ENCODE results near the gene STAB2. TPM values are rescaled to one million over a fixed set of nuclear protein-coding genes. Genes with fewer than 3 reads are reported as not detected.

Gene STAB2
- total RNA-seq, 4 donors from 2014 or later: 0.27 to 6.5 (median 1.2) TPM

DNA sequence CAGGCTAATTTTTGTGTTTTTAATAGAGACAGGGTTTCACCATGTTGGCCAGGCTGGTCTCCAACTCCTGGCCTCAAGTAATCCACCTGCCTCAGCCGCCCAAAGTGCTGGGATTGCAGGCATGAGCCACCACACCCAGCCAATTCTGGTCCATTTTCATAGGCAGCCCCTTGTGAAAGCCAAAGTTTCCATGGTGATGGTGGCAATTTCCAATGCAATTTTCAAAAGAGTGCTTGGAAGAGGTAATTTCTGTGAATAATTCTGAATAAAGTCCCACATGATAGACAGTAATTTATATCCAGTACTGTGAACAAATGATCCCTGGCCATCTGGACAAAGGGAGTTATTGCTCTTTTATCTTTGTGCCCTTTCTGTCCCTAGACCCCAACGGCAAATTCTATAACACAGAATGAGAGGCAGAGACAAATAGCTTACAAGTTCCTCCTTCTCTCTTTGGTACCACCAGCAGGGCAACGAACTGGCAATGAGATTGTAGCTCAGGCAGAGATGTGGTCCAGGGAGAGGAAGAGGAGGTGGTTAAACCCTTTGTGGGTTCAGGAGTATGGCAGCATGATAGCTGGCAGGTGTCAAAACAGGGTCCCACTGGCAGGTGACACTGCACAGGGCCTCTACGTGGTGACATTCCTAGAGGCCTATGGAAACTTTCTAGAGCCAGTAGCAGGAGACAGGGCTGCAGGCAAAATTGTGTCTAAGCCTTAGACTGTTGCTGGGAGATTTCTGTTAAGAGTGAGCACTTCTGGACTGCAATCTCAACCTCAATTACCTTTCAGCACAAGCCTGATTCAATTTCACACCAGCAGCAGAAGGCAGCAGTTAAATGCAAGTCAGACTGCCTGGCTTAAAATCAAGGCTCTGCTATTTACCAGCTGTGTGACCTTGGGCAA, 207.5 kb downstream of the STAB2 start:
- DNase-seq: no peak
- 76 to 85% methylated on average over 4 of the region's 4 CpGs for WGBS, 2 donors
- intact Hi-C loops (cut with DNase I): no loop called here
- Histone ChIP-seq H3K4me3 (replicated peaks in 1 of 3) (no peak overlapping the region), H3K27ac (no peak overlapping the region), H3K36me3 (no peaks in the 10 kb centered on the region), H3K4me1 (peaks cover 8 to 16% of the 10 kb centered on the region in 2 donors), H3K27me3 (no peaks in the 10 kb centered on the region), H3K9me3 (no peaks in the 10 kb centered on the region)
- TF ChIP-seq POLR2A (IDR thresholded peaks at IDR 0.05) (no peak), CTCF (IDR thresholded peaks at IDR 0.05) (no peak)

DNA sequence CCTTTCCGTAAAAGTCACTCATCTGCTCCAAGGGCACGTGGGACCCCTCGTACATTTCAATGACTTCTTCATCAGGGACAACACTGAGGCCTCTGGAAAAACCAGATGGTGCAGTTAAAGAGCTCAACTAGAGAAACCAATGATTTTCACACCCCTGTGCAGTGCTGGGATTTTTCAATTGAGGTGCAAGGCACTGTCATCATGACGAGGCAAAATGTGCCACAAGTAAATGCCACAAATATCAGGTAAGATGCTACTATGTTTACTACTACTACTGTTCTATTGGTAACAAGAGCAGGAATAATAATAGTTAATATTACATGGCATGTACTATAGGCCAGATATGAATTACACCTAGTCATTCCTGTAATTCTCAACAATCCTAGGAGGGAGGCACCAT, 211.5 kb downstream of the STAB2 start:
- Histone ChIP-seq H3K9me3 (no peaks in the 10 kb centered on the region), H3K36me3 (no peaks in the 10 kb centered on the region), H3K27me3 (no peaks in the 10 kb centered on the region), H3K4me3 (replicated peaks in 1 of 3) (no peak overlapping the region), H3K4me1 (peaks cover 9 to 25% of the 10 kb centered on the region in 2 donors), H3K27ac (no peak overlapping the region)
- intact Hi-C loops (cut with DNase I): no loop called here
- DNase-seq: peak in 1 of 2 donors; percentile 4
- TF ChIP-seq CTCF (IDR thresholded peaks at IDR 0.05) (no peak), POLR2A (IDR thresholded peaks at IDR 0.05) (no peak)
- WGBS, 2 donors: 82 to 83% methylated on average over 4 of the region's 4 CpGs

- no peak overlapping the region for H3K4me3 ChIP-seq (replicated peaks in 1 of 3)
- intact Hi-C loops (cut with DNase I): no loop called here
- TF ChIP-seq CTCF (IDR thresholded peaks at IDR 0.05) (no peak), POLR2A (IDR thresholded peaks at IDR 0.05) (no peak)
- H3K27ac ChIP-seq: peak overlapping the region; percentile 32 to 90 (median 78)
- H3K9me3 ChIP-seq: no peaks in the 10 kb centered on the region
- no peaks in the 10 kb centered on the region for H3K27me3 ChIP-seq
- H3K4me1 ChIP-seq: peaks cover 9 to 18% of the 10 kb centered on the region in 2 donors
- no peak for DNase-seq
- 79 to 91% methylated on average over 4 of the region's 4 CpGs for WGBS, 2 donors
- H3K36me3 ChIP-seq: no peaks in the 10 kb centered on the region
These were observed 212.4 kb downstream of the STAB2 start for GRCh38 chr12:103799504-103799856.

- Histone ChIP-seq H3K4me1 (peaks cover 9 to 18% of the 10 kb centered on the region in 2 donors), H3K4me3 (replicated peaks in 1 of 3) (no peak overlapping the region), H3K27ac (peak overlapping the region; percentile 32 to 90 (median 78)), H3K27me3 (no peaks in the 10 kb centered on the region), H3K9me3 (no peaks in the 10 kb centered on the region), H3K36me3 (no peaks in the 10 kb centered on the region)
- DNase-seq: peak; percentile 86 to 89
- intact Hi-C loops (cut with DNase I): no loop called here
- 19 to 21% methylated on average over 14 to 16 of the region's 16 CpGs for WGBS, 2 donors
- no peak for TF ChIP-seq POLR2A (IDR thresholded peaks at IDR 0.05)
- TF ChIP-seq CTCF (IDR thresholded peaks at IDR 0.05): no peak
These were observed 213.0 kb downstream of the STAB2 start for GRCh38 chr12:103799857-103800771.

Data from thyroid gland (tissue), 4 donors.